ENCODE results near the gene FAM168B.

Gene FAM168B

DNA sequence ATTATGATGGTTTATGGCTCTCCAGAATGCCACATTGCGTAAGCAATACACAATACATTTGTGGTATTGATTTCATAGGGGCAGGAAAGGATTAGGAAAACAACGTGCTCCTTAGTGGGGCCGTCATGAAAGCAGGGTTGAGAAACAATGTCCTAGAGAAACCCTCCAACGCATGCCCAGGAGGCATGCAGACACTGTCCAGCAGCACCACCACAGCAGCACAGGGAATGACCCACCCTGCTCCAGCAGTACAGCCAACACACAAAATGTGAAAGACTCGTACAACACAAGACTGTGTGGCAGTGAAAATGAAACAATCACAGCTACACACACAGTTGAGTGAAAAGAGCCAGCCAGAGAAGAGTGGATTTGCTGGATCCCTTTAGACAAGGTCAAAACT is 66.3 kb downstream of the FAM168B start:
- TF ChIP-seq, protein P1, sequence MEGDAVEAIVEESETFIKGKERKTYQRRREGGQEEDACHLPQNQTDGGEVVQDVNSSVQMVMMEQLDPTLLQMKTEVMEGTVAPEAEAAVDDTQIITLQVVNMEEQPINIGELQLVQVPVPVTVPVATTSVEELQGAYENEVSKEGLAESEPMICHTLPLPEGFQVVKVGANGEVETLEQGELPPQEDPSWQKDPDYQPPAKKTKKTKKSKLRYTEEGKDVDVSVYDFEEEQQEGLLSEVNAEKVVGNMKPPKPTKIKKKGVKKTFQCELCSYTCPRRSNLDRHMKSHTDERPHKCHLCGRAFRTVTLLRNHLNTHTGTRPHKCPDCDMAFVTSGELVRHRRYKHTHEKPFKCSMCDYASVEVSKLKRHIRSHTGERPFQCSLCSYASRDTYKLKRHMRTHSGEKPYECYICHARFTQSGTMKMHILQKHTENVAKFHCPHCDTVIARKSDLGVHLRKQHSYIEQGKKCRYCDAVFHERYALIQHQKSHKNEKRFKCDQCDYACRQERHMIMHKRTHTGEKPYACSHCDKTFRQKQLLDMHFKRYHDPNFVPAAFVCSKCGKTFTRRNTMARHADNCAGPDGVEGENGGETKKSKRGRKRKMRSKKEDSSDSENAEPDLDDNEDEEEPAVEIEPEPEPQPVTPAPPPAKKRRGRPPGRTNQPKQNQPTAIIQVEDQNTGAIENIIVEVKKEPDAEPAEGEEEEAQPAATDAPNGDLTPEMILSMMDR (conservative IDR thresholded peaks at IDR 0.05; ENCODE audit: low read depth, low read length) = no peak
- H3K4me3 ChIP-seq (ENCODE audit: low read length) = no peak overlapping the region
- DNase-seq (ENCODE audit: low read depth) = no peak

DNA sequence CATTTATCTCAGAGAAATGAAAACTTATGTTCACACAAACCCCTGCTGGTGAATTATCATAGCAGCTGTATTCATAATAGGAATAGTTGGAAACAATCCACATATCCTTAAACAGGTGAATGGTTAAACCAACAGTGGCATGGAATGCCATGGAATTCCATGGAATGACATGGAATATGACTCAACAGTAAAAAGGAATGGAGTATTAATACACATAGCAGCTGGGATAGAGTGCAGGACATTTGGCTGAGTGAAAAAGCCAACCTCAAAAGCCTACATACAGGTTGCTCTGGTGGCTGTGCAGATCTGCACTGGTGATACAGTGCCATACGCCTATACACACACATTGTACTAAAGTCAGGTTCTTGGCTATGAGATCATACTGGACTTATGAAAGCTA is 69.5 kb downstream of the FAM168B start:
- TF ChIP-seq, protein P1 (conservative IDR thresholded peaks at IDR 0.05; ENCODE audit: low read depth, low read length) = no peak
- no peak overlapping the region for H3K4me3 ChIP-seq (ENCODE audit: low read length)
- DNase-seq (ENCODE audit: low read depth) = no peak

DNA sequence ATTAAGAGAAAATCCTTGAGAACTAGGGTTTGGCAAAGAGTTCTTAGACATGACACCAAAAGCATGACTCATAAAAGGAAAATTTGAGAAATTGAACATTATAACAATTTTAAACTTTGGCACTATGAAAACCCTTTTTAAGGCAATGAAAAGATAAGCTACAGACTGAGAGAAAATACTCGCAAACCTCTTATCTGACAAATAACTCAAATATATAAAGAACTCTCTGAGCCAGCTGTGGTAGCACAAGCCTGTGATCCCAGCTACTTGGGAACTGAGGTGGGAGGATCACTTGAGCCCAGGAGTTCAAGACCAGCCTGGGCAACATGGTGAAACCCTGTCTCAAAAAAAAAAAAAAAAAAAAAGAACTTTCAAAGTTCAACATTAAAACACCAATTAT is 70.5 kb downstream of the FAM168B start:
- peak; percentile 27 for DNase-seq (ENCODE audit: low read depth)
- no peak overlapping the region for H3K4me3 ChIP-seq (ENCODE audit: low read length)
- TF ChIP-seq, protein P1 (conservative IDR thresholded peaks at IDR 0.05; ENCODE audit: low read depth, low read length) = no peak

DNA sequence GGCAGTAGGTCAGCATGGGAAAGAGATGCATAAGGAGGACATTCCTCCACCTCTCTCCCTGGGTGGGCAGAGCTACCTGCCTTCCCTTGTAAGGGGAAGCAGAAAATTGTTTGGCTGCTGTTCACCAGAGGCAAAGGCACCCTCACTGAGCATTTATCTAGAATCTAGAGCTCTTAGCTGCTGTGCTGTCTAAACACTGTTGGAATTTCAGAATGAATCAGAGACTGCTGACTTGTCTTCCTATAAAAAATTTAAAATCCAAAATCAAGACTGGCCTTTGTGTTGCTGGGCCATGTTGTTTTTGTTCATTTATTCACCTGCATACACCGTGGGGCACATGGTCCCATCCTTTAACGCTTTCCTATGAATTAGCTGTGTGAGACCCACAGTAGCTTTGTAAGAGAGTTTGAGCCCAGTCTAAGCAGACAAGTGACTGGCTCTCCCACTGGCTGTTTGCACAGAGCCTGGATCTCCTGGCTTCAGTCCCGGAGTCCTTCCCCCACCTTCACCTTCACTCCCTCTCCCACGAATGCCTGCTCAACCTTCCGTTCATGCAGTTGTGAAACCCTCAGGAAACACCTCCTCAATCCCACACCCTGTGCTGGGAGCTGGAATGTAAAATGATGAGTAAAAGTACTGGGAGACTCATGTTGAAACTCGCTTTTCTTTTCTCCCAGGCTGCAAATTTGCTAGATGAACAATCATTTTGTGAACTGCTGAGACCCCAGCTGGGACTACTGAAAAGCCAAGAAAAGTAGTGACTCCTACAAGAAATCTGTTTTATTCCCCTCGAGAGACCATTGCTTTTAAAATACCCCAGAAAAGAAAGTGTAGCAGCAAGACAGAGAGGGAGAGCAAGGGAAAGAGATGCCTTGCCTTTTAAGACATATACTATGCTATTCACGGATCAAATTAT is 76.2 kb downstream of the FAM168B start:
- DNase-seq (ENCODE audit: low read depth) = peak; percentile 63
- no peak overlapping the region for H3K4me3 ChIP-seq (ENCODE audit: low read length)
- TF ChIP-seq, protein P1 (conservative IDR thresholded peaks at IDR 0.05; ENCODE audit: low read depth, low read length) = no peak

DNA sequence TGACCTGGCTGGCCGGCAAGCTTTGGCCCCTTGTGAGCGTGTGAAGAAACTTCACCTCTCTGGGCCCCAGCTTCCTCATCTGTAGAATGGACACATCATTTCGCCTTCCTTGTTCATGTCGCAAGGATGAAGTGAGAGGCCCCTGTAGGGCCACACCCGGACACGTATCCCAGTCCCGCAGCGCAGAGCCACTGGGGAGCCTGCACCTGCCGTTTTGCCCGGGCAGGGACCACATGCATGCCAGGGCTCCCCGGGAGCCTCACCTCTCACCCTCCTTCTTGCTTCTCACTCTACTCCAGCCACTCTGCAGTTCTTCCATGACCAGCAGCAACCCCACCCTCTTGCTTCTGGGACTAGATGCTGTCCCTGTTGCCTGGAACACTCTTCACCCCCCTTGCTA is 77.5 kb downstream of the FAM168B start:
- H3K4me3 ChIP-seq (ENCODE audit: low read length) = no peak overlapping the region
- no peak for DNase-seq (ENCODE audit: low read depth)
- TF ChIP-seq, protein P1 (conservative IDR thresholded peaks at IDR 0.05; ENCODE audit: low read depth, low read length) = no peak

DNA sequence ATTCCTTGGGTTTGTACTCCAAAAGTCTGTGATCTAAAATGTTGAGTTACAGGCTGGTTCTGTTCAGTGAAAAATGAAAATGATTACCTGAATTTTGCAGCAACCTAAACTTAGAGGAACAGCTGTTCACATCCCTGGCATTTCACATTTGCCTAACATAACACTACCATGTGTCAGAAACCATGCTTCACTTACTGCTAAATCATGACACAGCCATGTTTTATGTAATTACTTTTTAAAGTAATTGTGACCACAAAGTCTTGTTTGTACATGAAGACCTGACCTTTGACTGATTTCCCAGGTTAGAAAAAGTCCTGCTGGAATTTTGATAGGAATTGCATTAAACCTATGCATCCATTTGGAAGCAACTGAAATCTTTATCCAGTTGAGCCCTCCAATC is 79.1 kb downstream of the FAM168B start:
- TF ChIP-seq, protein P1 (conservative IDR thresholded peaks at IDR 0.05; ENCODE audit: low read depth, low read length) = no peak
- DNase-seq (ENCODE audit: low read depth) = no peak
- no peak overlapping the region for H3K4me3 ChIP-seq (ENCODE audit: low read length)

DNA sequence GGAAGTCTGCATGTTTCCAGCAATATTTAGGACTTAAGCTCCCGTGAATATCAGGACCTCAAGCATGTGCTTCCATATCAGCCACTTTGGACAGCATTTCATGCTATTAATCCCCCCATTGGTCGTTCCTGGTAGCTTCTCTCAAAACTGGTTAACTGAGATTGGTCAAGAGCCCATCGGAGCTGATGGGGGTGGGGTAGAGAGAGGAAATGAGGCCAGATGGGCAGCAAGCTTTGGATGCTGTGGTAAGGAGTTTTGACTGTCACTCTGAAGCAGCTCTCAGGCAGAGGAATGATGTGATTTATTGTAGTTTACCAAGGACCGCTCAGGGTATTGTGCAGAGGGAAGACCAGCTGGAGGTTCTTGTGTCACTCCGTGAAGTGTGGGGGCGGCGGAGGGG is 81.8 kb downstream of the FAM168B start:
- TF ChIP-seq, protein P1 (conservative IDR thresholded peaks at IDR 0.05; ENCODE audit: low read depth, low read length) = no peak
- H3K4me3 ChIP-seq (ENCODE audit: low read length) = no peak overlapping the region
- no peak for DNase-seq (ENCODE audit: low read depth)

All from retinal pigment epithelial cell (primary cell).